HepG2 (cell line): Measurements from ENCODE around the gene HSPA1B. TPM values are rescaled to one million over a fixed set of nuclear protein-coding genes. Genes with fewer than 3 reads are reported as not detected.

Experiments used
- ATF7-NPFF ChIP-seq: sonication (generic); formaldehyde crosslinking; IDR thresholded peaks from 2 replicates; pipeline ENCODE4 v1.8.1; 2023; ENCODE audit warnings: mild to moderate bottlenecking, low read depth, missing genetic modification reagents, moderate library complexity
- GTF2F1 ChIP-seq: fragments of 150-350 bp; IDR thresholded peaks from 2 replicates; pipeline ENCODE4 v1.6.1; 2014; ENCODE audit warnings: low read length
- MIXL1 ChIP-seq: IDR thresholded peaks from 2 replicates; pipeline ENCODE4 v1.6.1; 2016
- SIX1 ChIP-seq: sonication (generic); formaldehyde crosslinking; IDR thresholded peaks from 2 replicates; pipeline ENCODE4 v1.4.0; 2020; ENCODE audit warnings: missing genetic modification reagents, borderline replicate concordance
- ZNF160 ChIP-seq: sonication (generic); formaldehyde crosslinking; IDR thresholded peaks from 2 replicates; pipeline ENCODE4 v1.8.0; 2022; ENCODE audit warnings: mild to moderate bottlenecking, inconsistent platforms, missing genetic modification reagents
- ZNF20 ChIP-seq: sonication (generic); formaldehyde crosslinking; IDR thresholded peaks from 2 replicates; pipeline ENCODE4 v1.4.0; 2020; ENCODE audit warnings: mild to moderate bottlenecking, moderate library complexity, missing genetic modification reagents
- ZNF382 ChIP-seq: sonication (generic); formaldehyde crosslinking; IDR thresholded peaks from 2 replicates; pipeline ENCODE4 v1.5.0; 2020; ENCODE audit warnings: missing genetic modification reagents, mild to moderate bottlenecking, borderline replicate concordance
- ZNF709 ChIP-seq: sonication (generic); formaldehyde crosslinking; IDR thresholded peaks from 2 replicates; pipeline ENCODE4 v1.5.0; 2020; ENCODE audit warnings: mild to moderate bottlenecking, missing genetic modification reagents
- ZNF772 ChIP-seq: sonication (generic); formaldehyde crosslinking; IDR thresholded peaks from 2 replicates; pipeline ENCODE4 v1.5.0; 2020; ENCODE audit warnings: mild to moderate bottlenecking, missing genetic modification reagents
- polyA plus RNA-seq, 8 experiments: library from polyadenylated mRNA; depleted of rRNA in 3 of 8; stranded (reverse) in 7 of 8; unstranded in 1 of 8; fragments of >200 nt; fragmentation: Illumina TruSeq in 4 of 8; extraction: Trizol in 4 of 8; gene quantifications; 2 replicates each; pipeline versions ENCODE4 v1.2.1 to v1.2.3, GENCODE V29; 2011 to 2016; ENCODE audit warnings: low read depth in 4 of 8, missing spikeins in 1 of 8, mixed read lengths in 1 of 8; ENCODE audit not compliant: insufficient read depth in 1 of 8
- total RNA-seq, 5 experiments: library from RNA; depleted of rRNA; stranded (reverse); fragments of >200 nt; fragmentation: Illumina TruSeq; extraction: Trizol; gene quantifications; 2 replicates each; pipeline ENCODE4 v1.2.3, GENCODE V29; 2016; ENCODE audit warnings: low read depth in 1 of 5
- TF ChIP-seq, protein P1 (sequence below): sonication (generic); formaldehyde crosslinking; IDR thresholded peaks from 2 replicates; pipeline ENCODE4 v1.5.1; 2020; ENCODE audit warnings: missing genetic modification reagents, mild to moderate bottlenecking, borderline replicate concordance
- TF ChIP-seq, protein P2 (sequence below): sonication (generic); formaldehyde crosslinking; IDR thresholded peaks from 2 replicates; pipeline ENCODE4 v1.5.0; 2020; ENCODE audit warnings: missing genetic modification reagents
- TF ChIP-seq, protein P3 (sequence below): sonication (generic); formaldehyde crosslinking; IDR thresholded peaks from 2 replicates; pipeline ENCODE4 v1.4.0; 2020; ENCODE audit warnings: missing genetic modification reagents, mild to moderate bottlenecking, borderline replicate concordance
- TF ChIP-seq, protein P4 (sequence below): sonication (generic); formaldehyde crosslinking; IDR thresholded peaks from 2 replicates; pipeline ENCODE4 v1.8.0; 2022; ENCODE audit warnings: mild to moderate bottlenecking, missing genetic modification reagents; ENCODE audit not compliant: insufficient replicate concordance
- TF ChIP-seq, protein P5 (sequence below): sonication (generic); formaldehyde crosslinking; IDR thresholded peaks from 2 replicates; pipeline ENCODE4 v1.5.0; 2020; ENCODE audit warnings: missing genetic modification reagents, mild to moderate bottlenecking, borderline replicate concordance
- TF ChIP-seq, protein P6 (sequence below): sonication (generic); formaldehyde crosslinking; IDR thresholded peaks from 2 replicates; pipeline ENCODE4 v1.4.0; 2020; ENCODE audit warnings: missing genetic modification reagents; ENCODE audit errors: not compliant biosample characterization
- TF ChIP-seq, protein P7 (sequence below): sonication (generic); formaldehyde crosslinking; IDR thresholded peaks from 2 replicates; pipeline ENCODE4 v1.4.0; 2020; ENCODE audit warnings: missing genetic modification reagents, borderline replicate concordance

Gene HSPA1B
- total and polyA plus RNA-seq, 2 of the 13 experiments (the other 11 are each of a cell fraction or from before 2014, with no cell fraction given): 26.0 to 186 TPM

DNA sequence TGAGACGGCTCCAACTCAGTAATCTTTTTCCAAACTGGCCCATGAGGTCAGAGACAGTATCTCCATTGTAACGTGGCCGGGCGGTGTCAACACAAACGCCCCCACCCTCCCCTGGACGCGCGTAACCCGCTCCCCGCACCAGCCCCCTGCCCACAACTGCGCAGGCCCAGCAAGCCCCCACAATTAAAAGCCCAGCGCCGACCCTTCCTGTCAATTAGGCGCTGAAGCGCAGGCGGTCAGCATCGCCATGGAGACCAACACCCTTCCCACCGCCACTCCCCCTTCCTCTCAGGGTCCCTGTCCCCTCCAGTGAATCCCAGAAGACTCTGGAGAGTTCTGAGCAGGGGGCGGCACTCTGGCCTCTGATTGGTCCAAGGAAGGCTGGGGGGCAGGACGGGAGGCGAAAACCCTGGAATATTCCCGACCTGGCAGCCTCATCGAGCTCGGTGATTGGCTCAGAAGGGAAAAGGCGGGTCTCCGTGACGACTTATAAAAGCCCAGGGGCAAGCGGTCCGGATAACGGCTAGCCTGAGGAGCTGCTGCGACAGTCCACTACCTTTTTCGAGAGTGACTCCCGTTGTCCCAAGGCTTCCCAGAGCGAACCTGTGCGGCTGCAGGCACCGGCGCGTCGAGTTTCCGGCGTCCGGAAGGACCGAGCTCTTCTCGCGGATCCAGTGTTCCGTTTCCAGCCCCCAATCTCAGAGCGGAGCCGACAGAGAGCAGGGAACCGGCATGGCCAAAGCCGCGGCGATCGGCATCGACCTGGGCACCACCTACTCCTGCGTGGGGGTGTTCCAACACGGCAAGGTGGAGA, 12.3 kb upstream of the HSPA1B start, which contains the start of the genes HSPA1A and HSPA1L (continued):
- TF ChIP-seq, protein P1, sequence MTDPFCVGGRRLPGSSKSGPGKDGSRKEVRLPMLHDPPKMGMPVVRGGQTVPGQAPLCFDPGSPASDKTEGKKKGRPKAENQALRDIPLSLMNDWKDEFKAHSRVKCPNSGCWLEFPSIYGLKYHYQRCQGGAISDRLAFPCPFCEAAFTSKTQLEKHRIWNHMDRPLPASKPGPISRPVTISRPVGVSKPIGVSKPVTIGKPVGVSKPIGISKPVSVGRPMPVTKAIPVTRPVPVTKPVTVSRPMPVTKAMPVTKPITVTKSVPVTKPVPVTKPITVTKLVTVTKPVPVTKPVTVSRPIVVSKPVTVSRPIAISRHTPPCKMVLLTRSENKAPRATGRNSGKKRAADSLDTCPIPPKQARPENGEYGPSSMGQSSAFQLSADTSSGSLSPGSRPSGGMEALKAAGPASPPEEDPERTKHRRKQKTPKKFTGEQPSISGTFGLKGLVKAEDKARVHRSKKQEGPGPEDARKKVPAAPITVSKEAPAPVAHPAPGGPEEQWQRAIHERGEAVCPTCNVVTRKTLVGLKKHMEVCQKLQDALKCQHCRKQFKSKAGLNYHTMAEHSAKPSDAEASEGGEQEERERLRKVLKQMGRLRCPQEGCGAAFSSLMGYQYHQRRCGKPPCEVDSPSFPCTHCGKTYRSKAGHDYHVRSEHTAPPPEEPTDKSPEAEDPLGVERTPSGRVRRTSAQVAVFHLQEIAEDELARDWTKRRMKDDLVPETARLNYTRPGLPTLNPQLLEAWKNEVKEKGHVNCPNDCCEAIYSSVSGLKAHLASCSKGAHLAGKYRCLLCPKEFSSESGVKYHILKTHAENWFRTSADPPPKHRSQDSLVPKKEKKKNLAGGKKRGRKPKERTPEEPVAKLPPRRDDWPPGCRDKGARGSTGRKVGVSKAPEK (CRISPR knock-in tag): no peak
- TF ChIP-seq, protein P2, sequence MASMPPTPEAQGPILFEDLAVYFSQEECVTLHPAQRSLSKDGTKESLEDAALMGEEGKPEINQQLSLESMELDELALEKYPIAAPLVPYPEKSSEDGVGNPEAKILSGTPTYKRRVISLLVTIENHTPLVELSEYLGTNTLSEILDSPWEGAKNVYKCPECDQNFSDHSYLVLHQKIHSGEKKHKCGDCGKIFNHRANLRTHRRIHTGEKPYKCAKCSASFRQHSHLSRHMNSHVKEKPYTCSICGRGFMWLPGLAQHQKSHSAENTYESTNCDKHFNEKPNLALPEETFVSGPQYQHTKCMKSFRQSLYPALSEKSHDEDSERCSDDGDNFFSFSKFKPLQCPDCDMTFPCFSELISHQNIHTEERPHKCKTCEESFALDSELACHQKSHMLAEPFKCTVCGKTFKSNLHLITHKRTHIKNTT (CRISPR knock-in tag): no peak
- TF ChIP-seq, protein P3, sequence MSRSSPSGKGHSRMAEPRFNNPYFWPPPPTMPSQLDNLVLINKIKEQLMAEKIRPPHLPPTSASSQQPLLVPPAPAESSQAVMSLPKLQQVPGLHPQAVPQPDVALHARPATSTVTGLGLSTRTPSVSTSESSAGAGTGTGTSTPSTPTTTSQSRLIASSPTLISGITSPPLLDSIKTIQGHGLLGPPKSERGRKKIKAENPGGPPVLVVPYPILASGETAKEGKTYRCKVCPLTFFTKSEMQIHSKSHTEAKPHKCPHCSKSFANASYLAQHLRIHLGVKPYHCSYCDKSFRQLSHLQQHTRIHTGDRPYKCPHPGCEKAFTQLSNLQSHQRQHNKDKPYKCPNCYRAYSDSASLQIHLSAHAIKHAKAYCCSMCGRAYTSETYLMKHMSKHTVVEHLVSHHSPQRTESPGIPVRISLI: no peak
- TF ChIP-seq MIXL1 (CRISPR knock-in tag): peak; percentile 40; the same call in 1 of the 2 replicates
- TF ChIP-seq, protein P4, sequence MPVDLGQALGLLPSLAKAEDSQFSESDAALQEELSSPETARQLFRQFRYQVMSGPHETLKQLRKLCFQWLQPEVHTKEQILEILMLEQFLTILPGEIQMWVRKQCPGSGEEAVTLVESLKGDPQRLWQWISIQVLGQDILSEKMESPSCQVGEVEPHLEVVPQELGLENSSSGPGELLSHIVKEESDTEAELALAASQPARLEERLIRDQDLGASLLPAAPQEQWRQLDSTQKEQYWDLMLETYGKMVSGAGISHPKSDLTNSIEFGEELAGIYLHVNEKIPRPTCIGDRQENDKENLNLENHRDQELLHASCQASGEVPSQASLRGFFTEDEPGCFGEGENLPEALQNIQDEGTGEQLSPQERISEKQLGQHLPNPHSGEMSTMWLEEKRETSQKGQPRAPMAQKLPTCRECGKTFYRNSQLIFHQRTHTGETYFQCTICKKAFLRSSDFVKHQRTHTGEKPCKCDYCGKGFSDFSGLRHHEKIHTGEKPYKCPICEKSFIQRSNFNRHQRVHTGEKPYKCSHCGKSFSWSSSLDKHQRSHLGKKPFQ: no peak
- TF ChIP-seq ZNF382 (CRISPR knock-in tag): no peak
- TF ChIP-seq, protein P5, sequence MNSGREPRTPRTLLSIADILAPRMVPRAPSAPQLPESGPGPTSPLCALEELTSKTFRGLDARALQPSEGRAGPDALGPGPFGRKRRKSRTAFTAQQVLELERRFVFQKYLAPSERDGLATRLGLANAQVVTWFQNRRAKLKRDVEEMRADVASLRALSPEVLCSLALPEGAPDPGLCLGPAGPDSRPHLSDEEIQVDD (CRISPR knock-in tag): no peak
- TF ChIP-seq ZNF160 (CRISPR knock-in tag): no peak; the same call in 1 of the 2 replicates
- peak; percentile 87; the same call in 1 of the 2 replicates for TF ChIP-seq ZNF772
- TF ChIP-seq, protein P6, sequence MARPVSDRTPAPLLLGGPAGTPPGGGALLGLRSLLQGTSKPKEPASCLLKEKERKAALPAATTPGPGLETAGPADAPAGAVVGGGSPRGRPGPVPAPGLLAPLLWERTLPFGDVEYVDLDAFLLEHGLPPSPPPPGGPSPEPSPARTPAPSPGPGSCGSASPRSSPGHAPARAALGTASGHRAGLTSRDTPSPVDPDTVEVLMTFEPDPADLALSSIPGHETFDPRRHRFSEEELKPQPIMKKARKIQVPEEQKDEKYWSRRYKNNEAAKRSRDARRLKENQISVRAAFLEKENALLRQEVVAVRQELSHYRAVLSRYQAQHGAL (CRISPR knock-in tag): peak; percentile 49
- no peak; the same call in 1 of the 2 replicates for TF ChIP-seq GTF2F1
- no peak for TF ChIP-seq ZNF20 (CRISPR knock-in tag)
- TF ChIP-seq ATF7-NPFF: 0 out of 2 replicates have a peak, but pooled peaks have one; percentile 41
- no peak; the same call in 1 of the 2 replicates for TF ChIP-seq ZNF709
- no peak for TF ChIP-seq SIX1 (CRISPR knock-in tag)
- TF ChIP-seq, protein P7, sequence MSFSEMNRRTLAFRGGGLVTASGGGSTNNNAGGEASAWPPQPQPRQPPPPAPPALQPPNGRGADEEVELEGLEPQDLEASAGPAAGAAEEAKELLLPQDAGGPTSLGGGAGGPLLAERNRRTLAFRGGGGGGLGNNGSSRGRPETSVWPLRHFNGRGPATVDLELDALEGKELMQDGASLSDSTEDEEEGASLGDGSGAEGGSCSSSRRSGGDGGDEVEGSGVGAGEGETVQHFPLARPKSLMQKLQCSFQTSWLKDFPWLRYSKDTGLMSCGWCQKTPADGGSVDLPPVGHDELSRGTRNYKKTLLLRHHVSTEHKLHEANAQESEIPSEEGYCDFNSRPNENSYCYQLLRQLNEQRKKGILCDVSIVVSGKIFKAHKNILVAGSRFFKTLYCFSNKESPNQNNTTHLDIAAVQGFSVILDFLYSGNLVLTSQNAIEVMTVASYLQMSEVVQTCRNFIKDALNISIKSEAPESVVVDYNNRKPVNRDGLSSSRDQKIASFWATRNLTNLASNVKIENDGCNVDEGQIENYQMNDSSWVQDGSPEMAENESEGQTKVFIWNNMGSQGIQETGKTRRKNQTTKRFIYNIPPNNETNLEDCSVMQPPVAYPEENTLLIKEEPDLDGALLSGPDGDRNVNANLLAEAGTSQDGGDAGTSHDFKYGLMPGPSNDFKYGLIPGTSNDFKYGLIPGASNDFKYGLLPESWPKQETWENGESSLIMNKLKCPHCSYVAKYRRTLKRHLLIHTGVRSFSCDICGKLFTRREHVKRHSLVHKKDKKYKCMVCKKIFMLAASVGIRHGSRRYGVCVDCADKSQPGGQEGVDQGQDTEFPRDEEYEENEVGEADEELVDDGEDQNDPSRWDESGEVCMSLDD (CRISPR knock-in tag): no peak
